Right lobe of liver (tissue), 6 donors: Measurements from ENCODE around the gene ENC1. TPM values are rescaled to one million over a fixed set of nuclear protein-coding genes. Genes with fewer than 3 reads are reported as not detected.

ENCODE experiments used
- ATAC-seq, 4 donors: fragments of 200-7000 bp; cut with Tn5 transposase; one replicate each; pipeline ENCODE4 v1.9.1; 2020; ENCODE audit warnings: mild to moderate bottlenecking in 4 of 4, moderate library complexity in 4 of 4
- DNase-seq, 3 donors: peaks; one replicate each; pipeline ENCODE4 v3.0.0-alpha.2; 2020
- H3K27ac ChIP-seq, 3 donors: fragments of 200-600 bp; one replicate each; pipeline ENCODE4 v1.8.0; 2022
- H3K27me3 ChIP-seq, 2 donors: fragments of 200-600 bp; one replicate each; pipeline ENCODE4 v1.8.0; 2022
- H3K36me3 ChIP-seq, 4 donors: fragments of 200-600 bp; sonication (generic) in 1 of 4; one replicate each; pipeline versions ENCODE4 v1.5.1 to v1.8.0; 2017 to 2022; ENCODE audit warnings: control low read depth in 1 of 4
- H3K4me1 ChIP-seq, 4 donors: fragments of 200-600 bp; sonication (generic) in 1 of 4; one replicate each; pipeline versions ENCODE4 v1.5.1 to v1.8.0; 2017 to 2022; ENCODE audit warnings: control low read depth in 1 of 4
- H3K4me3 ChIP-seq, 3 donors: fragments of 200-600 bp; one replicate each; pipeline ENCODE4 v1.8.0; 2022
- H3K9me3 ChIP-seq, 4 donors: fragments of 200-600 bp; sonication (generic) in 1 of 4; one replicate each; pipeline versions ENCODE4 v1.5.1 to v1.8.0; 2017 to 2022; ENCODE audit warnings: control low read depth in 1 of 4
- CTCF ChIP-seq, 4 donors: fragments of 200-600 bp in 3 of 4; fragments of 450-650 bp in 1 of 4; IDR thresholded peaks; one replicate each; pipeline versions ENCODE4 v1.5.1 to v1.8.0; 2016 to 2022; ENCODE audit warnings: antibody characterized with exemption in 4 of 4, mild to moderate bottlenecking in 2 of 4
- POLR2A ChIP-seq: fragments of 450-650 bp; IDR thresholded peaks from one replicate; pipeline ENCODE4 v1.6.1; 2017; ENCODE audit warnings: antibody characterized with exemption, mild to moderate bottlenecking
- WGBS: methylation state at CpG from one replicate; pipeline ENCODE4 v1.1.6; 2018; ENCODE audit warnings: low coverage, low lambda C conversion rate; ENCODE audit not compliant: insufficient coverage; ENCODE audit errors: missing lambda C conversion rate; 5-methylcytosine and 5-hydroxymethylcytosine counted together
- intact Hi-C, 2 donors: fragments of 100-400 bp; cut with DNase I; formaldehyde crosslinking; loops; one replicate each; pipeline versions ENCODE4 v1.11.2 to v1.14.1; 2022
- total RNA-seq, 6 experiments: library from RNA; depleted of rRNA in 2 of 6; stranded (reverse); fragments of >200 nt in 2 of 6; fragmentation: NEBNext Ultra II Directional in 3 of 6; extraction: Animal tissue kit (Norgen Biotek cat#: 25700) in 3 of 6; gene quantifications; one replicate each; pipeline versions ENCODE4 v1.1.0 to v1.2.4, GENCODE V29; 2016 to 2023
- donor health status: DM: no; HTN: yes; CAD: no.
- donor health status: DM: no; HTN: no; CAD: no.
- donor health status: DM: no; HTN: no; CAD: no.
- donor health status: DM: no; HTN: yes; CAD: no.
- donor health status: DM: no; HTN: yes; CAD: no.

ENC1 gene
- total RNA-seq, 6 experiments from 2014 or later, result 4.5 to 6.8 (median 5.5) TPM

- TF ChIP-seq CTCF (IDR thresholded peaks at IDR 0.05), result no peak
- TF ChIP-seq POLR2A, result no peak
- 99% methylated on average over 8 of the region's 16 CpGs for WGBS
- no peak overlapping the region for H3K27ac ChIP-seq
- no peaks in the 10 kb centered on the region for H3K9me3 ChIP-seq
- H3K36me3 ChIP-seq, result peaks cover 0 to 27% (median 5%) of the 10 kb centered on the region in 4 donors
- H3K4me1 ChIP-seq, result peaks cover 0 to 19% (median 1%) of the 10 kb centered on the region in 4 donors
- DNase-seq (no peak), ATAC-seq (no peak)
- intact Hi-C loops, result no loop called here
- no peaks in the 10 kb centered on the region for H3K27me3 ChIP-seq
- no peak overlapping the region for H3K4me3 ChIP-seq
These were observed 5.8 kb downstream of the ENC1 start for GRCh38 chr5:74634611-74635286.

- intact Hi-C loops, result no loop called here
- Histone ChIP-seq H3K27ac (no peak overlapping the region), H3K4me1 (peaks cover 0 to 10% (median 1%) of the 10 kb centered on the region in 4 donors), H3K27me3 (no peaks in the 10 kb centered on the region), H3K9me3 (no peaks in the 10 kb centered on the region), H3K4me3 (no peak overlapping the region), H3K36me3 (peaks cover 0 to 30% (median 7%) of the 10 kb centered on the region in 4 donors)
- DNase-seq, result no peak
- WGBS, result 78% methylated on average over 5 of the region's 9 CpGs
- TF ChIP-seq CTCF (IDR thresholded peaks at IDR 0.05) (no peak), POLR2A (no peak)
- ATAC-seq, result no peak
These were observed 6.8 kb downstream of the ENC1 start for GRCh38 chr5:74633695-74634094.

- H3K4me1 ChIP-seq, result peaks cover 0 to 4% (median 1%) of the 10 kb centered on the region in 4 donors
- intact Hi-C loops, result no loop called here
These were observed 7.6 kb downstream of the ENC1 start for GRCh38 chr5:74632947-74633356.

GRCh38 chr5:74631081-74631953, 9.2 kb downstream of the ENC1 start:
- peaks cover 0 to 4% (median 1%) of the 10 kb centered on the region in 4 donors for H3K4me1 ChIP-seq
- no peak overlapping the region for H3K4me3 ChIP-seq
- DNase-seq (no peak), ATAC-seq (peak; percentile 18 to 53 (median 38))
- no peak for TF ChIP-seq POLR2A
- no peak for TF ChIP-seq CTCF (IDR thresholded peaks at IDR 0.05)
- intact Hi-C loops, result no loop called here
- no peak overlapping the region for H3K27ac ChIP-seq
- no peaks in the 10 kb centered on the region for H3K9me3 ChIP-seq
- WGBS, result 60% methylated on average over 11 of the region's 11 CpGs
- no peaks in the 10 kb centered on the region for H3K27me3 ChIP-seq
- H3K36me3 ChIP-seq, result peaks cover 0 to 30% (median 7%) of the 10 kb centered on the region in 4 donors

More at GRCh38 chr5:74632947-74633356, 7.6 kb downstream of the ENC1 start:
- DNase-seq (no peak), ATAC-seq (no peak)
- 85% methylated on average over 4 of the region's 4 CpGs for WGBS
- H3K36me3 ChIP-seq, result peaks cover 0 to 30% (median 7%) of the 10 kb centered on the region in 4 donors
- TF ChIP-seq CTCF (IDR thresholded peaks at IDR 0.05), result no peak
- TF ChIP-seq POLR2A, result no peak
- no peak overlapping the region for H3K4me3 ChIP-seq
- no peak overlapping the region for H3K27ac ChIP-seq
- H3K27me3 ChIP-seq, result no peaks in the 10 kb centered on the region
- H3K9me3 ChIP-seq, result no peaks in the 10 kb centered on the region
